ENCODE data around the gene ADAM22. TPM values are rescaled to one million over a fixed set of nuclear protein-coding genes. Genes with fewer than 3 reads are reported as not detected.
A peak's percentile ranks its signal among the peaks of the same experiment; 100 is the strongest.

The ADAM22 gene
- total RNA-seq, 1 donor from 2014 or later: 0.63 TPM

DNA sequence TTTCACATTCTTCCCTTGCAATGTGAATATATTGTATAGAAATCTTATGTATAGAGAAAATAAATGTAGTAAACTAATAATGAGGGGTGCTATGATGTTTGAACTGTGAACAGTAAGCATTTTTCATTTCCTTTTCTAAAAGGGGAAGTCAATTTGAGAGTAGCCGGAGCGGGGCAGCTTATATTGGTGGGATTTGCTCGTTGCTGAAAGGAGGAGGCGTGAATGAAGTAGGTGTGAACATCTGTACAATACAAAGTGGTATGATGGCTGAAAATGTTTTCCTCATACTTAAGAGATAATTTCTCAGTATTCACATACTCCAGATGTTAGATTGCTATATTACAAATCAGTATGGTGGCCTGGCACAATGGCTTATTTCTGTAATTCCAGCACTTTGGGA lies 198.7 kb downstream of the ADAM22 start:
- H3K4me3 ChIP-seq (ENCODE audit: low read depth, low read length): no peak overlapping the region
- no peak for DNase-seq (ENCODE audit: low read depth)
- TF ChIP-seq, protein P1, sequence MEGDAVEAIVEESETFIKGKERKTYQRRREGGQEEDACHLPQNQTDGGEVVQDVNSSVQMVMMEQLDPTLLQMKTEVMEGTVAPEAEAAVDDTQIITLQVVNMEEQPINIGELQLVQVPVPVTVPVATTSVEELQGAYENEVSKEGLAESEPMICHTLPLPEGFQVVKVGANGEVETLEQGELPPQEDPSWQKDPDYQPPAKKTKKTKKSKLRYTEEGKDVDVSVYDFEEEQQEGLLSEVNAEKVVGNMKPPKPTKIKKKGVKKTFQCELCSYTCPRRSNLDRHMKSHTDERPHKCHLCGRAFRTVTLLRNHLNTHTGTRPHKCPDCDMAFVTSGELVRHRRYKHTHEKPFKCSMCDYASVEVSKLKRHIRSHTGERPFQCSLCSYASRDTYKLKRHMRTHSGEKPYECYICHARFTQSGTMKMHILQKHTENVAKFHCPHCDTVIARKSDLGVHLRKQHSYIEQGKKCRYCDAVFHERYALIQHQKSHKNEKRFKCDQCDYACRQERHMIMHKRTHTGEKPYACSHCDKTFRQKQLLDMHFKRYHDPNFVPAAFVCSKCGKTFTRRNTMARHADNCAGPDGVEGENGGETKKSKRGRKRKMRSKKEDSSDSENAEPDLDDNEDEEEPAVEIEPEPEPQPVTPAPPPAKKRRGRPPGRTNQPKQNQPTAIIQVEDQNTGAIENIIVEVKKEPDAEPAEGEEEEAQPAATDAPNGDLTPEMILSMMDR (conservative IDR thresholded peaks at IDR 0.05; ENCODE audit: low read depth, low read length): no peak

DNA sequence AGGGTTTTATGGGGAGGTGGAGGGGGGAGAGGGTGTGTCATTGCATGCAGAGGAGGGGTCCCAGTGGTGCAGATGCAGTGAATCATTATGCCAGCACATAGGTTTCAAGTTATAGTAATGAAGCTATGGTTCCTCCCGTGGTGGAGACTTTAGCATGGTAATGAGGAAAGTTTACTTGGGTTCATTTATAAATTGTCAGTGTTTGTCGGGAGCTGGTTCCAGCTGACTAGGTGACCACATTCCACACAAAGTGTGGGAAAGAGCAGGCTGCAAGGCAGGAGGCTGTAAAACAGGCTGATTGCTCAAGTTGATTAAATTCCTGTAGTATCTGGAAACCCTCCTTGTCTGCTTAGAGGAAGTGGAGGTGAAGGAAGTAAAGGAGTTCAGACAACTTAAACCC lies 206.9 kb downstream of the ADAM22 start:
- TF ChIP-seq, protein P1 (conservative IDR thresholded peaks at IDR 0.05; ENCODE audit: low read depth, low read length): no peak
- no peak overlapping the region for H3K4me3 ChIP-seq (ENCODE audit: low read depth, low read length)
- DNase-seq (ENCODE audit: low read depth): peak; percentile 80

DNA sequence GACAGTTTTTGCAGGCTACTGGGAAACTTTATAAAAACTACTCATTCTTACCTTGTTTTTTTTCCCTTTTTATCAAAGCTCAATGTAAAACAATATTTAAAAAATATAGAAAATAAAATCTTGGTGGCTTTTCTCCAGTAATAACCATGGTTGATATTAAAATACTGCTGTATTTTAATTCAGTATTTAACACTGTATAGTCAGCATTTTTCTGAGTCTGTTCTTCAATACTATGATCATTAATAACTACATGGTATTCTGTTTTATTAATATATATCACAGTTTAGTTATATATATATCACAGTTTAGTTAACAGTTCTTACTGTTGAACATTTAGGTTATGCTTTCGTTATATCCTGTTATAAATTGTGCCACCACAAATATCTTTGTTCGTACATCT lies 207.4 kb downstream of the ADAM22 start:
- TF ChIP-seq, protein P1 (conservative IDR thresholded peaks at IDR 0.05; ENCODE audit: low read depth, low read length): no peak
- no peak overlapping the region for H3K4me3 ChIP-seq (ENCODE audit: low read depth, low read length)
- no peak for DNase-seq (ENCODE audit: low read depth)

GRCh38 chr7:88141953-88142352 lies 207.9 kb downstream of the ADAM22 start:
- no peak overlapping the region for H3K4me3 ChIP-seq (ENCODE audit: low read depth, low read length)
- TF ChIP-seq, protein P1 (conservative IDR thresholded peaks at IDR 0.05; ENCODE audit: low read depth, low read length): no peak
- DNase-seq (ENCODE audit: low read depth): no peak

- H3K4me3 ChIP-seq (ENCODE audit: low read depth, low read length): no peak overlapping the region
- DNase-seq (ENCODE audit: low read depth): no peak
- TF ChIP-seq, protein P1 (conservative IDR thresholded peaks at IDR 0.05; ENCODE audit: low read depth, low read length): no peak
Measured at GRCh38 chr7:88146616-88147015, 212.6 kb downstream of the ADAM22 start.

DNA sequence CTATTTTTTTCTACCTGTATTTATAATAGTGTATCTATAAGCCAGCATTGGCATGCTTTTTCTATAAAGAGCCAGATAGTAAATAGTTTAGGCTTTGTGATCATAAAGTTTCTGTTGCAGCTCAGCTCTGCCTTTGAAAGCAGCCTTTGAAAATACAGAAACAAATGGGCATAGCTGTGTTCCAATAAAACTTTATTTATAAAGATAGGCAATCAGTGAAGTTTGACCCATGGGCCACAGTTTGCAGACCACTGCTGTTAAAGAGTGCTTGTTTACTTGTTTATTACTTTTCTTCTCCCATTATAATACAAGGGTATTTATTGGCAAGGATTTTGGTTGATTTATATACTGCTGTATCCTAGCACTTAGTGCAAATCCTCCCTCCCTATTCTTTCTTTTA lies 213.3 kb downstream of the ADAM22 start:
- no peak overlapping the region for H3K4me3 ChIP-seq (ENCODE audit: low read depth, low read length)
- no peak for DNase-seq (ENCODE audit: low read depth)
- TF ChIP-seq, protein P1 (conservative IDR thresholded peaks at IDR 0.05; ENCODE audit: low read depth, low read length): no peak

- no peak overlapping the region for H3K4me3 ChIP-seq (ENCODE audit: low read depth, low read length)
- DNase-seq (ENCODE audit: low read depth): no peak
- TF ChIP-seq, protein P1 (conservative IDR thresholded peaks at IDR 0.05; ENCODE audit: low read depth, low read length): no peak
Measured at GRCh38 chr7:88147949-88148348, 213.9 kb downstream of the ADAM22 start.
